ENCODE measurements around the gene GTF2E1.
"Not testable (repeated sequence)": the region's sequence is repeated elsewhere in the genome, so short reads cannot be mapped to it uniquely, and the experiment has no call there.

The GTF2E1 gene

GRCh38 chr3:120758551-120758950, 16.0 kb downstream of the GTF2E1 start:
- not testable (repeated sequence) for DNase-seq

GRCh38 chr3:120762615-120763014, 20.1 kb downstream of the GTF2E1 start:
- no peak for DNase-seq

GRCh38 chr3:120763601-120764000, 21.1 kb downstream of the GTF2E1 start:
- DNase-seq, result no peak

GRCh38 chr3:120764206-120764605, 21.7 kb downstream of the GTF2E1 start:
- DNase-seq, result no peak

- no peak for DNase-seq
Observed at GRCh38 chr3:120765830-120766493, 23.4 kb downstream of the GTF2E1 start.

- DNase-seq, result no peak
Observed at GRCh38 chr3:120766576-120766975, 24.0 kb downstream of the GTF2E1 start.

GRCh38 chr3:120767106-120767505, 24.6 kb downstream of the GTF2E1 start:
- DNase-seq, result no peak

- DNase-seq, result no peak
Observed at GRCh38 chr3:120769436-120769835, 26.9 kb downstream of the GTF2E1 start.

GRCh38 chr3:120770891-120771290, 28.3 kb downstream of the GTF2E1 start:
- DNase-seq, result no peak

- no peak for DNase-seq
Observed at GRCh38 chr3:120772081-120772480, 29.5 kb downstream of the GTF2E1 start.

GRCh38 chr3:120773932-120774331, 31.4 kb downstream of the GTF2E1 start:
- peak; percentile 53 for DNase-seq

GRCh38 chr3:120775411-120775810, 32.9 kb downstream of the GTF2E1 start:
- no peak for DNase-seq

GRCh38 chr3:120778776-120779175, 36.2 kb downstream of the GTF2E1 start:
- DNase-seq, result no peak

- peak; percentile 14 for DNase-seq
Observed at GRCh38 chr3:120780977-120781376, 38.4 kb downstream of the GTF2E1 start.

GRCh38 chr3:120785832-120786231, 43.3 kb downstream of the GTF2E1 start:
- not testable (repeated sequence) for DNase-seq

GRCh38 chr3:120791010-120791409, 48.5 kb downstream of the GTF2E1 start:
- no peak for DNase-seq

- no peak for DNase-seq
Observed at GRCh38 chr3:120791913-120792312, 49.4 kb downstream of the GTF2E1 start.

GRCh38 chr3:120793601-120794000, 51.1 kb downstream of the GTF2E1 start:
- no peak for DNase-seq

GRCh38 chr3:120795017-120795648, 52.6 kb downstream of the GTF2E1 start:
- peak; percentile 77 for DNase-seq

- DNase-seq, result no peak
Observed at GRCh38 chr3:120795959-120796358, 53.4 kb downstream of the GTF2E1 start.

- DNase-seq, result no peak
Observed at GRCh38 chr3:120796976-120797375, 54.4 kb downstream of the GTF2E1 start.

GRCh38 chr3:120797857-120798256, 55.3 kb downstream of the GTF2E1 start:
- no peak for DNase-seq

- no peak for DNase-seq
Observed at GRCh38 chr3:120798346-120798745, 55.8 kb downstream of the GTF2E1 start.

- DNase-seq, result no peak
Observed at GRCh38 chr3:120800625-120801024, 58.1 kb downstream of the GTF2E1 start.

GRCh38 chr3:120801484-120801883, 58.9 kb downstream of the GTF2E1 start:
- no peak for DNase-seq
